ENCODE measurements around the gene FGFR4. TPM values are rescaled to one million over a fixed set of nuclear protein-coding genes. Genes with fewer than 3 reads are reported as not detected.

FGFR4 gene
- polyA plus RNA-seq, 4 donors: 7.6 to 118 (median 39.7) TPM

DNA sequence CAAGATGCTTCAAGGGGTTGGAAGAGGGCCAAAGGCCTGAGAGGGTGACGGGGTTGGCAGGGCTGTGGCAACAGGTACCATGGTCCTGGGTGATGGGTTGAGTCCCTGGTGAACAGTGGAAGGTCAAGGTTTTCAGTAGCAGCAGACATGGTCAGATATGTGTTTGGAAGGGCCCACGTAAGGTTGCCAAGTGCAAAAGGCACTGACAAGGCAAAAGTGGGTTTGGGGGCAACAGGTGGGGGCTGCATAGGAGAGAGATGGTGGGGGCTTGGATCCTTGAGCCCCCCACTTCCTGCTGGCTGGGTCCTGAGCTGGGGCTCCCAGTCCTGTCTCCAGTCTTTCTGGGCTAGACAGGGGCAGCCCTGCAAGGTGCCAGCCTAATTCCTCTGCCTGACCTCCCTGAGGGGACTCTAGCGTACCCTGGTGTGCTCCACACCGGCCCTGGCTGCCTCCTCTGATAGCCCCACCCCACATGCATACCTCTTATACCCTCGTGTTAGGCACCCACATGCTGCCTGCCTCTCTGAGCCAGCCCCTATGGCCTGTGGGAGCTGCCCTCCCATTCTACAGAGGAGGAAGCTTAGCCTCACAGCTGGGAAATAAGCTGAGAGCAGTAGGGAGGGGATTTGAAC lies 26.0 kb downstream of the FGFR4 start:
- peaks cover 0 to 5% of the 10 kb centered on the region in 2 donors for H3K9me3 ChIP-seq (ENCODE audit: control insufficient read depth in 2 of 2, insufficient read depth in 1 of 2, low read depth in 1 of 2, low read length in 1 of 2)
- H3K27ac ChIP-seq (ENCODE audit: low read depth in 1 of 3, low read length in 2 of 3): no peak overlapping the region
- H3K4me1 ChIP-seq (ENCODE audit: control insufficient read depth in 3 of 3, insufficient read depth in 2 of 3, low read depth in 1 of 3, low read length in 2 of 3): peaks cover 0 to 38% (median 4%) of the 10 kb centered on the region in 3 donors
- H3K4me3 ChIP-seq (ENCODE audit: low read depth in 1 of 3, low read length in 3 of 3): no peak overlapping the region
- DNase-seq (no peak), FAIRE-seq (no peak)
- no peaks in the 10 kb centered on the region for H3K36me3 ChIP-seq (ENCODE audit: control insufficient read depth in 3 of 3, insufficient read depth in 2 of 3, low read depth in 1 of 3, low read length in 3 of 3)
- 62 to 77% (median 67%) methylated on average over 5 of the region's 5 CpGs for WGBS, 3 donors
- no peaks in the 10 kb centered on the region for H3K27me3 ChIP-seq (ENCODE audit: control insufficient read depth in 3 of 3, insufficient read depth in 3 of 3, low read length in 3 of 3)

DNA sequence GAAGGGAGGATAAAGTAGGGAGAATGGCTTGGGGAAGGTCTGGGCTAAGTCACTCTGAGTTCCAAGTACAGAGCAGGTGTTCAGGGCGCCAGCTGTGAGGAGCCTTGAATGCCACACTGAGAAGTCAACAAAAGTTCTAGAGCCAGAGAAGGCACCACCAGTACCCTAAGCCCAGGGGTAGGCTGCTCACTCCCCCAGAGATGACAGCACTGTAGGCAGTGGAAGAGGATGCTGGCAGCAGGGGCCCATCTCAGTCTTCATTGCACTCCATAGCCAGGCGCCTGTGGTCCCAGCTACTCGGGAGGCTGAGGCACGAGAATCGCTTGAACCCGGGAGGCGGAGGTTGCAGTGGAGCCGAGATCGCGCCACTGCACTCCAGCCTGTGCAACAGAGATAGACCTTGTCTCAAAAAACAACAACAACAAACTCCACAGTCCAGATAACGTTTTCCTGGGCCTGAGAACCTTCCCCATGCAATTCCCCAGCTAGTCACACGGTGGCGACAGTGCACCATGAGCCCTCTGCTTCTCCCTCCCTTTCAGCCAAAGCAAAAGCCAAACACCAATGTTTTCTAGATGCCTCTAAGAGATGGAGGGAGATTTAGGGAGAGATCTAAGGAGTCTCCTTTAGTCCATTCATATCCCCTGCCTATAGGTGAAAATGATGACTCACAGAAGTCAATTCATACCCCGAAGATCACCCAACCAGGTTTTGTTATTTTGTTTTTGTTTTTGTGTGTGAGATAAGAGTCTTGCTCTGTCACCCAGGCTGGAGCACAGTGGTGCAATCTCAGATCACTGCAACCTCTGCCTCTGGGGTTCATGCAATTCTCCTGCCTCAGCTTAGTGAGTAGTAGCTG lies 27.1 kb downstream of the FGFR4 start:
- FAIRE-seq (no peak), DNase-seq (peak; percentile 78 to 84)
- H3K27ac ChIP-seq (ENCODE audit: low read depth in 1 of 3, low read length in 2 of 3): peak overlapping the region in 1 of 3 donors; percentile 7
- no peaks in the 10 kb centered on the region for H3K36me3 ChIP-seq (ENCODE audit: control insufficient read depth in 3 of 3, insufficient read depth in 2 of 3, low read depth in 1 of 3, low read length in 3 of 3)
- no peak overlapping the region for H3K4me3 ChIP-seq (ENCODE audit: low read depth in 1 of 3, low read length in 3 of 3)
- WGBS, 3 donors: 14 to 21% (median 17%) methylated on average over 14 of the region's 14 CpGs
- peaks cover 0 to 5% of the 10 kb centered on the region in 2 donors for H3K9me3 ChIP-seq (ENCODE audit: control insufficient read depth in 2 of 2, insufficient read depth in 1 of 2, low read depth in 1 of 2, low read length in 1 of 2)
- H3K4me1 ChIP-seq (ENCODE audit: control insufficient read depth in 3 of 3, insufficient read depth in 2 of 3, low read depth in 1 of 3, low read length in 2 of 3): peaks cover 0 to 36% (median 4%) of the 10 kb centered on the region in 3 donors
- H3K27me3 ChIP-seq (ENCODE audit: control insufficient read depth in 3 of 3, insufficient read depth in 3 of 3, low read length in 3 of 3): no peaks in the 10 kb centered on the region

DNA sequence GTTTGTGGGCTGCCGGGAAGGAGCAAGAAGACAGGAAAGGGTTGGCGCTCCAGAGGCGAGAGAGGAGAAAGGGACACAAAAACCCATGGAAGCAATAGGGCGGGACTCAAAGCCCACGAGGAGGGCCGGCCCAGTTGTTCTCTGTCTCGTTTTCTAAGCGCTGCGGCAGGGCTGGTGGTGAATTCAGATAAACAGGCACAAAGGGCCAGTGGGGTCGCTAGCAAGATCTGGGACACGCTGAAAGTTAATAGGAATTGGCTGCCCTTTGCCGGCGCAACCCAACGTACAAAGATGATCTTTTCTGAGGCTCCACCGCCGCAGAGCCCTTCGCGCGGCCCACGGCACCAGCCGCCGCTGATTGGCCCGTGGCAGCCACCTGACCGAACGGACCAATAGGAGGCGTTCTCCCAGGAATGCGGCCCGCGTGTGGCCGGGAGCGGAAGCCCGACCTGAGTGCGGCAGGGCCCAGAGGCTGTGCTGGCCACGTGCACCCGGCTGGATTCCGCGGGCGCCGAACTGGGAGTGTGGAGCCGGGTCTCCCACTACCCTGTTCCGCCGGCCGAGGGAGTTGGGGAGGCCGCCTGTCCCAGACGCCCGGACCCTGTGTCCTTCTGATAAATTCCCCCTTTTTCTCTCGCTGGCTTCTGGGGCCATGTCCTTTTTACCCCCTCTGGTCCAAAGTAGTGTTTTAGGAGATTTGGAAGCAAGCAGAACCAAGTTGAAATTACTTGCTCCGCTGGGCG lies 30.1 kb downstream of the FGFR4 start:
- Histone ChIP-seq H3K9me3 (ENCODE audit: control insufficient read depth in 2 of 2, insufficient read depth in 1 of 2, low read depth in 1 of 2, low read length in 1 of 2) (peaks cover 0 to 5% of the 10 kb centered on the region in 2 donors), H3K27me3 (ENCODE audit: control insufficient read depth in 3 of 3, insufficient read depth in 3 of 3, low read length in 3 of 3) (no peaks in the 10 kb centered on the region), H3K36me3 (ENCODE audit: control insufficient read depth in 3 of 3, insufficient read depth in 2 of 3, low read depth in 1 of 3, low read length in 3 of 3) (no peaks in the 10 kb centered on the region), H3K4me1 (ENCODE audit: control insufficient read depth in 3 of 3, insufficient read depth in 2 of 3, low read depth in 1 of 3, low read length in 2 of 3) (peaks cover 0 to 13% (median 4%) of the 10 kb centered on the region in 3 donors), H3K27ac (ENCODE audit: low read depth in 1 of 3, low read length in 2 of 3) (peak overlapping the region in 1 of 3 donors; percentile 72), H3K4me3 (ENCODE audit: low read depth in 1 of 3, low read length in 3 of 3) (peak overlapping the region in 1 of 3 donors; percentile 20)
- no peak for FAIRE-seq
- DNase-seq: peak; percentile 83 to 93
- WGBS, 3 donors: 28 to 47% (median 34%) methylated on average over 44 to 49 of the region's 49 CpGs

DNA sequence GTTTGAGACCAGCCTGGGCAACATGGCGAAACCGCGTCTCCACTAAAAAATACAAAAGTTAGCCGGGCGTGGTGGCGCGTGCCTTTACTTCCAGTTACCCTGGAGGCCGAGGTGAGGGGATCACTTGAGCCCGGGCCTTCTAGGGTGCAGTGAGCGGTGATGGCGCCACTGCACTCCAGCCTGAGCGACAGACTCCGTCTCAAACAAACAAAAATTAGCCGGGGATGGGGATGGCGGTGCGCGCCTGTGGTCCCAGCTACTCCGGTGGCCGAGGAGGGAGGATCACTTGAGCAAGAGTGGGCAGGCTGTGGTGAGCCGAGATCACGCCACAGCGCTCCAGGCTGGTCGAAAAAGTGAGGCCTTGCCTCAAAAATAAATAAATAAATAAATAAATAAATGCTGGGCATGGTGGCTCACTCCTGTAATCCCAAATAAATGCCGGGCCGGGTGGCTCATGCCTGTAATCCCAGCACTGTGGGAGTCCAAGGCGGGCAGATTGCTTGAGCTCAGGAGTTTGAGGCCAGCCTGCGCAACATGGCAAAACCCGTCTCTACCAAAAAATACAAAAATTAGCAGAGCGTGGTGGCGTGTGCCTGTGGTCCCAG lies 30.8 kb downstream of the FGFR4 start:
- Histone ChIP-seq H3K27me3 (ENCODE audit: control insufficient read depth in 3 of 3, insufficient read depth in 3 of 3, low read length in 3 of 3) (no peaks in the 10 kb centered on the region), H3K36me3 (ENCODE audit: control insufficient read depth in 3 of 3, insufficient read depth in 2 of 3, low read depth in 1 of 3, low read length in 3 of 3) (no peaks in the 10 kb centered on the region), H3K27ac (ENCODE audit: low read depth in 1 of 3, low read length in 2 of 3) (peak overlapping the region in 1 of 3 donors; percentile 52), H3K9me3 (ENCODE audit: control insufficient read depth in 2 of 2, insufficient read depth in 1 of 2, low read depth in 1 of 2, low read length in 1 of 2) (peaks cover 0 to 5% of the 10 kb centered on the region in 2 donors), H3K4me1 (ENCODE audit: control insufficient read depth in 3 of 3, insufficient read depth in 2 of 3, low read depth in 1 of 3, low read length in 2 of 3) (peaks cover 0 to 9% (median 4%) of the 10 kb centered on the region in 3 donors), H3K4me3 (ENCODE audit: low read depth in 1 of 3, low read length in 3 of 3) (no peak overlapping the region)
- no peak for DNase-seq
- WGBS, 3 donors: 97 to 99% (median 99%) methylated on average over 29 to 30 of the region's 30 CpGs
- FAIRE-seq: no peak

DNA sequence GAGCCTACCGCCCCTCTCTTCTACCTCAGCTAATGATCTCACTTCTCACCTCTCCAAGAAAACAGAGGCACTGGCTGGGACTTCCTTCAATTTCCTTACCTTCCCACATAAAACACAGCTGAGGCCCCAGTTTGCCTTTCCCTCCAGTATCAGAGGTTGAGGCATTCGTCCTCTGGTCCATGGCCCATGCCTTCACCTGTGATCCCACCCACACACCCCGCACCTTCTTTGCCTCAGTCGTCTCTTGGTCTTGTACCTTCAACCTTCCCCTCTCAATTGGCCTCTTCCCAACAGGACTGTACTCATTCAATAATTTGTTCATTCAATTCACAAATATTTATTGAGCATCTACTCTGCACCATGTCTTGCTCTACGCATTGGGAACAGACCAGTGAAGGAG lies 35.9 kb downstream of the FGFR4 start:
- Histone ChIP-seq H3K36me3 (ENCODE audit: control insufficient read depth in 3 of 3, insufficient read depth in 2 of 3, low read depth in 1 of 3, low read length in 3 of 3) (no peaks in the 10 kb centered on the region), H3K27ac (ENCODE audit: low read depth in 1 of 3, low read length in 2 of 3) (no peak overlapping the region), H3K27me3 (ENCODE audit: control insufficient read depth in 3 of 3, insufficient read depth in 3 of 3, low read length in 3 of 3) (no peaks in the 10 kb centered on the region), H3K4me3 (ENCODE audit: low read depth in 1 of 3, low read length in 3 of 3) (no peak overlapping the region), H3K4me1 (ENCODE audit: control insufficient read depth in 3 of 3, insufficient read depth in 2 of 3, low read depth in 1 of 3, low read length in 2 of 3) (no peaks in the 10 kb centered on the region), H3K9me3 (ENCODE audit: control insufficient read depth in 2 of 2, insufficient read depth in 1 of 2, low read depth in 1 of 2, low read length in 1 of 2) (no peaks in the 10 kb centered on the region)
- FAIRE-seq: no peak
- no peak for DNase-seq
- WGBS, 3 donors: 92 to 96% (median 95%) methylated on average over 5 of the region's 5 CpGs

DNA sequence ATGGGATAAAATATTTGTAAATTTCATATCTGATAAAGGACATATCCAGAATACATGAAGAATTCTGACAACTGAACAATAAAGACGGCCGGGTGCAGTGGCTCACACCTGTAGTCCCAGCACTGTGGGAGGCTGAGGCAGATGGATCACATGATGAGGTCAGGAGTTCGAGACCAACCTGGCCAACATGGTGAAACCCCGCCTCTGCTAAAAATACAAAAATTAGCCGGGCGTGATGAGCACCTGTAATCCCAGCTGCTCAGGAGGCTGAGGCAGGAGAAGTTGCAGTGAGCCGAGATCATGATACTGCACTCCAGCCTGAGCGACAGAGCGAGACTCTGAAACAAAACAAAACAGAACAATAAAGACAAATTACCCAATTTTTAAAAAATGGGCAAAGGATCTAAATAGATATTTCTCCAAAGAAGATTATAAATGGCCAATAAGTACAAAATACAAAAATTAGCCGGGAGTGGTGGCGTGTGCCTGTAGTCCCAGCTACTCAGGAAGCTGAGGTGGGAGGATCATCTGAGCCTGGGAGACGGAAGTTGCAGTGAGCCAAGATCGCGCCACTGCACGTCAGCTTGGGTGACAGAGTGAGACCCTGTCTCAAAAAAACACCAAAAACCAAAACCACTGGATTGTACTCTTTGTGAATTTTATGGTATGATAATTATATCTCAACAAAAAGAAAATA lies 37.2 kb downstream of the FGFR4 start:
- no peak for FAIRE-seq
- DNase-seq: no peak
- WGBS, 3 donors: 84 to 88% (median 86%) methylated on average over 15 of the region's 15 CpGs

DNA sequence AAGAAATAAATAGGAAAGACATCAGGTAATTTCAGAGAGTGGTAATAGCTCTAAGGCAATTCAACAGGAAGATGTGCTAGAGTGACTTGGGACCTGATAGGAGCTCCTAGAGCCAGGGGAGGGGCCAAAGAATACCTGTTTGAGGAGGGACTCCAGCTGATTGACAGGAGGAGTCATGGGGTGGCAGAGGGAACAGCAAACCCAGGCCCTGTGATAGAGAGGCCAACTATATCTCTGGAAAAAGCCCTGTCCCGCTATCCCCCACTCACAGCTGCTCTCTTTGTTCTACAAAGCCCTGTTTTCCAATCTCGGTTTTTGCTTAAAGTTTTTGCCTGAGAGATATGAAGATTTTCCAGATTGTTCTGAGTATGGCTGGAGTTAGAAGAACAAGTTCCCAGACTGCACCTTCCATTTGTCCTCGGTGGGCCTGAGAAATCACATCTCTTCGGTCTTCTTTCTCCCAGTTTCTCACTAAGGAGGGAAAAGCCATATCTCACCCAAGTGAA lies 37.8 kb downstream of the FGFR4 start:
- H3K27me3 ChIP-seq (ENCODE audit: control insufficient read depth in 3 of 3, insufficient read depth in 3 of 3, low read length in 3 of 3): no peaks in the 10 kb centered on the region
- H3K9me3 ChIP-seq (ENCODE audit: control insufficient read depth in 2 of 2, insufficient read depth in 1 of 2, low read depth in 1 of 2, low read length in 1 of 2): no peaks in the 10 kb centered on the region
- WGBS, 3 donors: 81 to 86% (median 85%) methylated on average over 4 of the region's 4 CpGs
- no peak overlapping the region for H3K4me3 ChIP-seq (ENCODE audit: low read depth in 1 of 3, low read length in 3 of 3)
- DNase-seq (no peak), FAIRE-seq (no peak)
- no peak overlapping the region for H3K27ac ChIP-seq (ENCODE audit: low read depth in 1 of 3, low read length in 2 of 3)
- no peaks in the 10 kb centered on the region for H3K36me3 ChIP-seq (ENCODE audit: control insufficient read depth in 3 of 3, insufficient read depth in 2 of 3, low read depth in 1 of 3, low read length in 3 of 3)
- no peaks in the 10 kb centered on the region for H3K4me1 ChIP-seq (ENCODE audit: control insufficient read depth in 3 of 3, insufficient read depth in 2 of 3, low read depth in 1 of 3, low read length in 2 of 3)

More for the DNA sequence above, 37.2 kb downstream of the FGFR4 start:
- H3K27me3 ChIP-seq (ENCODE audit: control insufficient read depth in 3 of 3, insufficient read depth in 3 of 3, low read length in 3 of 3): no peaks in the 10 kb centered on the region
- H3K9me3 ChIP-seq (ENCODE audit: control insufficient read depth in 2 of 2, insufficient read depth in 1 of 2, low read depth in 1 of 2, low read length in 1 of 2): no peaks in the 10 kb centered on the region
- H3K4me1 ChIP-seq (ENCODE audit: control insufficient read depth in 3 of 3, insufficient read depth in 2 of 3, low read depth in 1 of 3, low read length in 2 of 3): no peaks in the 10 kb centered on the region
- H3K36me3 ChIP-seq (ENCODE audit: control insufficient read depth in 3 of 3, insufficient read depth in 2 of 3, low read depth in 1 of 3, low read length in 3 of 3): no peaks in the 10 kb centered on the region
- H3K4me3 ChIP-seq (ENCODE audit: low read depth in 1 of 3, low read length in 3 of 3): no peak overlapping the region
- no peak overlapping the region for H3K27ac ChIP-seq (ENCODE audit: low read depth in 1 of 3, low read length in 2 of 3)
